Measurements from ENCODE around the gene PCDH17. TPM values are rescaled to one million over a fixed set of nuclear protein-coding genes. Genes with fewer than 3 reads are reported as not detected.

Gene PCDH17
- total RNA-seq, 1 donor from 2014 or later = 0.12 TPM

- no peak for DNase-seq (ENCODE audit: low read depth)
- H3K4me3 ChIP-seq (ENCODE audit: low read depth, low read length) = no peak overlapping the region
- TF ChIP-seq CTCF (conservative IDR thresholded peaks at IDR 0.05; ENCODE audit: low read depth, low read length) = no peak
These were observed 93.9 kb downstream of the PCDH17 start for GRCh38 chr13:57725480-57725879.

GRCh38 chr13:57726981-57727380 is 95.4 kb downstream of the PCDH17 start:
- H3K4me3 ChIP-seq (ENCODE audit: low read depth, low read length) = no peak overlapping the region
- no peak for DNase-seq (ENCODE audit: low read depth)
- no peak for TF ChIP-seq CTCF (conservative IDR thresholded peaks at IDR 0.05; ENCODE audit: low read depth, low read length)

GRCh38 chr13:57734306-57734705 is 102.8 kb downstream of the PCDH17 start:
- H3K4me3 ChIP-seq (ENCODE audit: low read depth, low read length) = no peak overlapping the region
- DNase-seq (ENCODE audit: low read depth) = no peak
- TF ChIP-seq CTCF (conservative IDR thresholded peaks at IDR 0.05; ENCODE audit: low read depth, low read length) = no peak

DNA sequence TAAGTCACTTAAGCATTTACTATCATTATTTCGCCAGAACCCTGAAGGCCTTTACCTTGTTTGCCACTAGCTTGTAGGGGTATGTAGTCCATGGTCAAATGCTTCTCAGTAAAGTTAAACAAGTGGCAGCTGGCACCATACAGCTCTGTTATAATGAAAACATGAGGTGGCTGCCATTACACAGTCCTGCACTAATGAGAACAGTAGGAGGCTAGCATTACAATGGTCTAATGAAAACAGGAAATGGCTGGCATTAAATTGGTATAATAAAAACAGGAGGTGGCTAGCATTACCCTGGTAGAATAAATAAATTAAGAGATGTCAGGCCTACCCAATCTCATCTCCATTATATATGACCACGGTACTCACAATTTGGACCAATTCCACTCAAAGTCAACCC is 107.5 kb downstream of the PCDH17 start:
- TF ChIP-seq CTCF (conservative IDR thresholded peaks at IDR 0.05; ENCODE audit: low read depth, low read length) = no peak
- H3K4me3 ChIP-seq (ENCODE audit: low read depth, low read length) = no peak overlapping the region
- no peak for DNase-seq (ENCODE audit: low read depth)

GRCh38 chr13:57739543-57740190 is 108.1 kb downstream of the PCDH17 start:
- TF ChIP-seq CTCF (conservative IDR thresholded peaks at IDR 0.05; ENCODE audit: low read depth, low read length) = no peak
- H3K4me3 ChIP-seq (ENCODE audit: low read depth, low read length) = no peak overlapping the region
- DNase-seq (ENCODE audit: low read depth) = no peak

DNA sequence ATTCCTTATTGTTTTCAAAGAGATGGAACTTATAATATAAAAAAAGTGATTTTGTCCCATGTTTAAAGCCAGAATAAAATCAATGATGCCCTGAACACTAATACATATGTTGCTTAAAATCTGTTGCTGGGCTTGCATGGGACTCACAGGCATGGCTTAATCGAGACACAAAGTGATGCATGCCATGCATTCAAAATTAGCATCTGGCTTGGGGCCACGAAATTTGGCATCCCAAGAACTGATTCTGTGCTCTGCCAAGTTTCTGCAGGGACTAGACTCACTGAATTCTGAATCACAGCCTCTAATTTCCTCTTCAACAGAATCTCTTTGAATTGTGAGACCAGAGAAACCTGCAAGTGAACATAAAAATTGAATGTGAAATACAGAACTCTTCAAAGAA is 109.2 kb downstream of the PCDH17 start:
- TF ChIP-seq CTCF (conservative IDR thresholded peaks at IDR 0.05; ENCODE audit: low read depth, low read length) = no peak
- DNase-seq (ENCODE audit: low read depth) = no peak
- no peak overlapping the region for H3K4me3 ChIP-seq (ENCODE audit: low read depth, low read length)

- no peak for DNase-seq (ENCODE audit: low read depth)
- no peak for TF ChIP-seq CTCF (conservative IDR thresholded peaks at IDR 0.05; ENCODE audit: low read depth, low read length)
These were observed 116.6 kb downstream of the PCDH17 start for GRCh38 chr13:57748096-57748495.

More at GRCh38 chr13:57748096-57748495, 116.6 kb downstream of the PCDH17 start:
- H3K4me3 ChIP-seq (ENCODE audit: low read depth, low read length) = no peak overlapping the region
